Chondrocyte (in vitro differentiated cells): Measurements from ENCODE around the gene NAV3. TPM values are rescaled to one million over a fixed set of nuclear protein-coding genes. Genes with fewer than 3 reads are reported as not detected.

Source experiments
- DNase-seq: peaks from one replicate; pipeline ENCODE4 v3.0.0; 2021; ENCODE audit warnings: mixed read lengths, low spot score
- H3K27ac Mint-ChIP-seq: one replicate; pipeline ENCODE4 v1.8.0; 2021; ENCODE audit warnings: mild to moderate bottlenecking, moderate library complexity, mixed read lengths; ENCODE audit not compliant: unreplicated experiment
- H3K27me3 Mint-ChIP-seq: 2 replicates; pipeline ENCODE4 v1.8.0; 2021; ENCODE audit warnings: low read depth, mixed read lengths
- H3K36me3 Mint-ChIP-seq: 2 replicates; pipeline ENCODE4 v1.8.0; 2021; ENCODE audit warnings: low read depth, mixed read lengths
- H3K4me1 Mint-ChIP-seq: 2 replicates; pipeline ENCODE4 v1.8.0; 2021; ENCODE audit warnings: low read depth, mild to moderate bottlenecking, mixed read lengths
- H3K4me3 Mint-ChIP-seq: one replicate; pipeline ENCODE4 v1.8.0; 2021; ENCODE audit warnings: mild to moderate bottlenecking, moderate library complexity, mixed read lengths; ENCODE audit not compliant: unreplicated experiment
- H3K9me3 Mint-ChIP-seq: 2 replicates; pipeline ENCODE4 v1.8.0; 2021; ENCODE audit warnings: low read depth, mixed read lengths
- CTCF ChIP-seq: fragments of 200-600 bp; sonication (generic); IDR thresholded peaks from 2 replicates; pipeline ENCODE4 v1.5.0; 2021; ENCODE audit warnings: antibody characterized with exemption, mild to moderate bottlenecking, moderate library complexity
- total RNA-seq: library from RNA; stranded (reverse); gene quantifications from 3 replicates; pipeline ENCODE4 v1.2.1, GENCODE V29; 2021

NAV3 gene
- total RNA-seq, 1 donor from 2014 or later: 29.9 TPM

- Mint-ChIP-seq H3K36me3 (no peaks in the 10 kb centered on the region), H3K27ac (no peak overlapping the region), H3K4me3 (no peak overlapping the region), H3K27me3 (no peaks in the 10 kb centered on the region), H3K4me1 (peaks cover 10% of the 10 kb centered on the region), H3K9me3 (no peaks in the 10 kb centered on the region)
- TF ChIP-seq CTCF: no peak
- DNase-seq: no peak
Measured at GRCh38 chr12:77999074-77999715, 168.5 kb downstream of the NAV3 start.

DNA sequence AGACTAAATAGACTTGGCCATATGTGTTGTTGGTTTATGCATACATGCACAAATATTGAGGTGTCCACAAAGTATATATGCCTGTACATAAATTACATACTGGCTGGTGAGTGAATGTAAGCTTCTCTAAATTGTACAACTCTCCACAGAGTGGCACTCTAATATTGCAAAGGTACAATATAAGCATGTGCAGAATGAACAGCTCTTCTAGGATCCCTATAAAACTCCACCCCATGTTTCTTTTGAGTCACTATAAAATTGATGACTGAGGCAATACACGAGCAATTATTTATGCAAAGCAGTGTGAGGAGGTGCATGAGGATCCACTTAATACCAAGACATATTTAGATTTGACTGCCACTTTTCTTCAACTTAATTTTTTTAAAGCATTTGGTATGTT is 172.2 kb downstream of the NAV3 start:
- Mint-ChIP-seq H3K27ac (no peak overlapping the region), H3K36me3 (peaks cover 7% of the 10 kb centered on the region), H3K4me1 (peaks cover 4% of the 10 kb centered on the region), H3K27me3 (no peaks in the 10 kb centered on the region), H3K4me3 (no peak overlapping the region), H3K9me3 (no peaks in the 10 kb centered on the region)
- TF ChIP-seq CTCF: peak; percentile 66
- no peak for DNase-seq

- Mint-ChIP-seq H3K9me3 (no peaks in the 10 kb centered on the region), H3K36me3 (peaks cover 7% of the 10 kb centered on the region), H3K4me1 (no peaks in the 10 kb centered on the region), H3K27ac (no peak overlapping the region), H3K4me3 (no peak overlapping the region), H3K27me3 (no peaks in the 10 kb centered on the region)
- no peak for TF ChIP-seq CTCF
- DNase-seq: no peak
Measured at GRCh38 chr12:78004249-78005093, 173.8 kb downstream of the NAV3 start.

DNA sequence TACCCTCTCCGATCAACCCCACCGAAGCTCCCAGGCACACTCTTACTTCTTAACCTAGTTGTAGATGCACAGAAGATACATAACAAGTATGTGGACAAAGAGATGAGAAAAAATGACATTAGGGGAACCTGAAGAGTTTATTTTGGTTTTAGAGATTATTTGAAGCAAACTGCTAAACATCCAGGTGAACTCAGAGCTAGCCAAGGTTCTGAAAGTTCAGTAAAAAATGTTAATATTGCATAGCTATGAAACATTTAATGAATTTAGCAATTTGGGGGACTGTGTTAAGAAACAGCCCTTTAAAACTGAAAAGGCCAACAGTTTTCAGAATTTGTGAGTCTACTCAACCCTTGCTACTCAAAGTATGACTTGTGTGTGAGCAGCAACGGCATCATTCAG is 174.4 kb downstream of the NAV3 start:
- H3K27ac Mint-ChIP-seq: no peak overlapping the region
- H3K9me3 Mint-ChIP-seq: no peaks in the 10 kb centered on the region

More for the DNA sequence above, 174.4 kb downstream of the NAV3 start:
- Mint-ChIP-seq H3K4me1 (no peaks in the 10 kb centered on the region), H3K36me3 (peaks cover 7% of the 10 kb centered on the region), H3K4me3 (no peak overlapping the region), H3K27me3 (no peaks in the 10 kb centered on the region)
- no peak for DNase-seq
- TF ChIP-seq CTCF: no peak
